GM18951 (cell line): ENCODE measurements around the gene FBXL7.

Source experiments
- POLR2A ChIP-seq: IDR thresholded peaks from 4 replicates; pipeline ENCODE4 v1.6.1; 2011; ENCODE audit warnings: mild to moderate bottlenecking; ENCODE audit not compliant: insufficient read length, insufficient read depth; ENCODE audit errors: extremely low read depth
- in situ Hi-C: fragments of 300-500 bp; cut with MboI; formaldehyde crosslinking; loops from one replicate; pipeline ENCODE4 v1.12.0; 2022; ENCODE audit warnings: low sequenced_read_pairs, mixed read lengths, inconsistent platforms; ENCODE audit not compliant: unreplicated experiment

Gene FBXL7

DNA sequence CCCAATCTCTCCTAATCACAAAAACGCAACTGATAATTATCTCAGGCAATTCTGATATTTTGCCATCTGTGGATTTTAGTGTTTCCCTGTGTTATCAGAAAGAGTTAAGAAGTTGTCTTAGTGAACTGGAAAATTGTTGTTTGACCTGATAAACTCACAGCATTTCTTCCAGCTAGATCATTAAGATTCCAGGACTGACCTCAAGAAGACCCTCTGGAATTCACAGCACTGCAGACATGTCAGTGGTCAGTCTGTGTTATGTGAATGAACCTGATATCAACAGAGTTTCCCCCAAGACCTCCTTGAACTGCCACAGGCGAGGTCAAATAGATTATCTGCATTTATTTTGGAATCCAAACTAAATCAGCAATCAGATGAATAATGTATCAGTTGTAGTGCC is 174.7 kb downstream of the FBXL7 start:
- in situ Hi-C loops: no loop called here
- TF ChIP-seq POLR2A: no peak

DNA sequence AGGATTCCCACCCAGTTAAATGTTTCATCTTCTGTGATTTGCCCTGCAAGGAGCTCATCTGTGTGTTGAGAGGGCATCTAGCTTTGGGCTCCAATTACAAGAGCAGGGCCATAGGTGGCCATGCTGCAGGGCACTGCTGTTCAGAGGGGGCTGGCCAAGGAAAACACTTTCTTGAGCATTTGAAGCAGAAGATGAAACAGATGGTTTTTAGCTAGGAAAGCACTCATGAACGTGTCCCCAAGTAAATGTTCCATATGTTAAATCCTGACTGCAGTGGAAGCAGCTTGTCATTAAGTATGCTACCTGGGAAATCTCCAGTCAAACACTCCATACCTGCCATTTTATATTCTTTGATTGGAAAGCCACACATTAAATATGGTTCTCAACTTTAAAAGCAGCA is 176.6 kb downstream of the FBXL7 start:
- TF ChIP-seq POLR2A: no peak
- in situ Hi-C loops: no loop called here

DNA sequence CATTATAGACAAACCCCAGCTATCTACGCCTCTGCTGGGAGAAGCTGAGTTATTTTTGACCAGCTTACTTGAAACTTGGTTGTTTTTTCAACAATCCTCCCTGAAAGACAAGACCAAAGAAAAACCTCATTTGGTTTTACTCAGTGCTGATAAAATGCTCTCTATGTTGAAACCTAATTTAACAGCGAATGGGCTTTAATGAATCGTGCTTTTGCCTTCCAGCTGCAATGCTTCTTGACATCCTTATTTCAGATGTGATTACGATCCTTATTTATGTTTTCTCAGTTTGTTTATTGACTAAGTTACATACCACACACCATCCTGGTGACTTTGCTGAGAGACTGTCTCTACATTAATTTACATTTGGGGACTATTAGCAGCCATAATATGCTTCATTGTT is 179.2 kb downstream of the FBXL7 start:
- in situ Hi-C loops: no loop called here
- no peak for TF ChIP-seq POLR2A

DNA sequence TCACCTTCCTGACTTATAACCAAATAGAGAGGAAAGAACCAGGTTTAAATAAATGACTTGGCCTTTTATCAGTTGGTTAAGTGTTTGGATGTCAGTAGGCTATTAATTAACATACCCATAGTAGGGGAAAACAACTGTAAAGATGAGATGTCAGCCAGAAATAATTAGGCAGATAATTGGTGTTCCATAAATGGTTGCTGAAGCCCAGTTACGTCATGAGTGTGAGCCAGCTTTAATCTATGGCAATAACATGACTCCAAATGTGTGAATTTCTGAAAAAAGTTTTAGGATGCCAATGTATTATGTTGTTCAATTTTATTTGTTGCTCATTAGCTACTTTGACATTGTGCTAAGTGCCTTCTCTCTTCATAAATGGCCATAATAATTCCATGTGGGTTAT is 180.5 kb downstream of the FBXL7 start:
- in situ Hi-C loops: no loop called here
- TF ChIP-seq POLR2A: no peak

DNA sequence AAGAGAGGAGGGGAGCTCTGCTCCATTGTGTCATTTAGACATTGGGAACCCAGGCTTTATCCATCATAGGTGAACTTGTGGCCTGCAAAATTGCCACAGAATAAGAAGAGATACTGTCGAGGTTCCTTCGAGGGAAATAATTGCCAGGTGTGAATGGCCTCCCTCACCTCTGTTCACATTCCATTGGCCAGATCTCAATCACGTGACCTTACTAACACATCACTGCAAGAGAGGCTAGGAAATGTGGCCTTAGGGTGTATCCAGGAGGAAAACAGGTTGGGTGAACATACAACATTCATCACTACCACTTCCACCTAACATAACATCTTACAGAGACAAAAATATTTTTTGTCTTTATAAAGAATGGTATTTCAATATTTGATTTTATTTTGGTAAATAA is 182.1 kb downstream of the FBXL7 start:
- in situ Hi-C loops: no loop called here
- no peak for TF ChIP-seq POLR2A

DNA sequence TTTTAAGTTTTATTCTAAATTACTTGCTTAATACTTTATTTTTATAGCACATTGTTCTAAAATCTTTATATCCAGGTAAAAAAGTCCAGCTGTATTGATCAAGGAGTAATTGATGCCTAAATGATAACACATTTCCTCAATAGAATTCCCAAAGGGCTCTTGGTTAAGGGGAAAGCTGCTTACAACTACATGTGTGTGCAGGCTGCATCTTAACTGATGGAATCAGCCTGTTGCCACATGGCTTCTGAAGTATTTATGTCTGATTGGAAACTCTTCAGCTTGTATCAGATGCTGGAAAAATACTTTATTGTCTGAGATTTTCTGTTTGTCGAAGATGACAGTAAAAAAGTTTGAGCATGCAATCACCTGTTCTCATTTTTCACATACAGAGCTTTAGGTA is 182.6 kb downstream of the FBXL7 start:
- no peak for TF ChIP-seq POLR2A
- in situ Hi-C loops: no loop called here

DNA sequence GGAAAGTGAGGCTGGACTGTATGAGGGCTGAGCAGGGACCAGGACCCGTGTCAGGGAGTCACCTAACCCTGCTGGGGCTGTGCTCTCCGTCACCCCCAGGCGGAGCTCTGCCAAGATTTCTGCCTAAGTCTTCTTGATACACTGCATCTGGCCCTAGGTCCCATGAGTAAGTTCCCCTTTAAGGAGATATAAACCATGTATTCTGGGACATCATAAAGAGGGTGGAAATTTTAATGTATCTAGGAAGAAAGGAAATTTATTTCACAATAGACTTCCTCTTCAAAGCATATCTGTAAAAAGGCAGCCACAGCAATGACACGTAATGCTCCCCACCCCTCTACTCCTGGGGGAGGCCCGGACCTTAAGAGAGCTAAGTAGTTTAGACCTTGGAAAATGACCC is 183.4 kb downstream of the FBXL7 start:
- in situ Hi-C loops: no loop called here
- no peak for TF ChIP-seq POLR2A

DNA sequence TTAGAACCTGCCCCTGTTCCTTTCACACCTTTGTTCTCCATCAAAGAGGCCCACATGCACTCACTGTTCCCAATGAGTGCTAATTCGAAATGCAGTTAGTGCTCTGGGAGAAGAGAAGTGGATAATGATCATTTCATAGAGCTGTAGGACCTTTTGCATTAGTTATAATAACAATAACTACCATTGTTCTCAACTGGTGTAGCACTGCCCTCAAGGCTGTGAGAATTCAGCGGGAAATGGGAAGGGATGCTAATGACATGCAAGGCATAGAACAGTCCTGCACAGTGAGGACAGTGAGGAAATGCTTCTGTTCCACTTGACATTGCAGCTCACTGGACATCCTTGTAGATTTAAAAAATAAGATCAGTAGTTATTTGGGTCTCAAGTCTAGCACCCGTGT is 187.4 kb downstream of the FBXL7 start:
- in situ Hi-C loops: no loop called here
- no peak for TF ChIP-seq POLR2A

DNA sequence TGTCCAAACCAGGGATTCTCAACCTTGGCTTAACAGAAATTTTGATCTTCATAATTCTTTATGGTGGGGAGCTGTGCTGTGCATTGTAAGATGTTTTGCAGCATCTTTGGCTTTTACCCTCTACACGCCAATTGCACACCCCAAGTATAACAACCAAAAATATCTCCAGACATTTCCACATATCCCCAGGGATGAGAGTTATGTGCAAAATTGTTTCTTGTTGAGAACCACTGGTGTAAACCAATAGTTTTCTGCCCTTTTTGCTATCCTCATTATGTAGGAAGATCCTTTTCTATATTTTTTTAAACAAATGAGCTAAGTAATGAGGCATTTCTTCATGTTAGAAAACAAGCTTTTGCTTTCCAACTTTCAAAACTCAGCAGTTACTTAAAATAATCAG is 189.9 kb downstream of the FBXL7 start:
- no peak for TF ChIP-seq POLR2A
- in situ Hi-C loops: no loop called here

DNA sequence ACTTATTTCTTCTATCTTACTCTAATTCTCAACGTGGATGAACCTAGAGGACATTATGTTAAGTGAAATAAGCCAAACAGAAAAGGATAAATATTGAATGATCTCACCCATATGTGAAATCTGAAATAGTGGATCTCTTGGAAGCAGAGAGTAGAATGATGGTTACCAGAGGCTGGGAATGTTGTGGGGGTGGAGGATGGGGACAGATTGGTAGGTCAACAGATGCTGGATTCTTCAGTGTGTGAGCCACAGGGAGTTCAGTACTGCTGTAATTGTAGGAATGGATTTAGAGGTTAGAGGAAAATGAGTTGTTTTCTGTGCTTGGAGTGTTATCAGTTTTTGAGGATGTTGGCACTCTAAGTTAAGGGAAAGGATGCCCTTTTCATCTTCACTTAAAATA is 190.6 kb downstream of the FBXL7 start:
- in situ Hi-C loops: no loop called here
- no peak for TF ChIP-seq POLR2A

DNA sequence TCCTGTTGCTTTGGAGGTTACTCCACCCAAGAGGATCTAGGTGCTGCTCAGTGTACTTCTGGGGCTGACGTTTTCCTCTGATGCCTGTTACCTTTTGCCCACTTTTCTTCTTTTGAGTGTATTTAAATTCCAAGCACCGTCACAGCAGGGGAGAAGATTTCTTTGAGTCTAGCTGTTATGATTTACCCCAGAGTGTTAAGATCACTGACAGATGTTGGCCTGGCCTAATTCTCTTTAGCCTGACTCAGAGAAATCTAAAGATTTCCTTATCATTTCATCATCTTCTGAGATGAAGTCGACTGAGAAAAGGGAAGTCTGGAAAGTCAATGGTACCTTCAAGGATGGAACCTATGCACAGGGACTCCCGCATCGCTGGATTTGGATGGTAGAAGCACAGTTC is 191.5 kb downstream of the FBXL7 start:
- no peak for TF ChIP-seq POLR2A
- in situ Hi-C loops: no loop called here

DNA sequence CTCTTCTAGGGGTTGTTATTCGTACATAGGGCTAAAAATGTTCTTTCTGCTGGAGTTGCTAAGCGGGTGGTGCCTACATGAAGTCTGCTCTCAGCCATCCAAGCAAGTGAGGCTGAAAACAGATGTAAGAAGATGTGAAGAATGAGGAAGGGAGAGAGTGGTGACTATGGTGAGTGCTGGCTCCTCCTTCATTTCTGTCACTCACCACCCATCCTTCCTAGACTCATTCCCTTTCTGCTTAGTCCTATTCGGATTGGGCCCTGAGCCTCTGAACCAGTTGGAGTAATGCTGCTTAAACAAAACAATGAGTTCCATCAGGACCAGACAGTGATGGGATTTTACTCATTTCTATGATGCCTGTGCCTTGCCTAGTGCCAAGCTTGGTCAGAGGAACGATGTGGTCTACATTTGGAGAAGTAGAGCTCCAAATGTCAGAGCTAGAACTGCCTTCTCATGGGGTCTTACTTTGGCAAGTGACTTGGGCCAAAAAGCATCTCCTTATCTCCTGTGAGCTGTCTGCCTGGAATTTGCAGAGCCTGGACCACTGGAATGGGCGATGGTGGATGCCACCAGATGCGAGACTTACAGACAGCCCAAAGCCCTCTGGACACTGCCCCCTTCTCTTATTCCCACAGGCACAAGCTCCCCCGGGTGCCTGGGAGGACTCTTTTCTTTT is 192.9 kb downstream of the FBXL7 start:
- in situ Hi-C loops: no loop called here
- no peak for TF ChIP-seq POLR2A

DNA sequence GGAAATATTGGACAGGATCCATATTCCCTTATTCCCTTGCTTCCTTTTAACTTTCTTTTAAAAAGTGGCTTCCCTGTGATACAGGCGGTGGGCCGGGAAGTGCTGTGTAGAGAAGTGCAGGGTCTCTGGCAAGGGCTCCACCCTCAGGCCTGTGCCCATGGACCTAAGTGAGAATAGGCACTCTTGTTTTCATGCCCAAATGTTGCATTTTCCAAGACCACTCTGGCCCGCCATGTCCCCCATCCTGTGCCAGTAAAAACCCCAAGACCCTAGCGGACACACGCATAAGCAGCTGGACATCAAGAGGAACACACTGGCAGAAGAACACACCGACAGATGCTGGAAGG is 193.4 kb downstream of the FBXL7 start:
- TF ChIP-seq POLR2A: no peak
- in situ Hi-C loops: no loop called here

DNA sequence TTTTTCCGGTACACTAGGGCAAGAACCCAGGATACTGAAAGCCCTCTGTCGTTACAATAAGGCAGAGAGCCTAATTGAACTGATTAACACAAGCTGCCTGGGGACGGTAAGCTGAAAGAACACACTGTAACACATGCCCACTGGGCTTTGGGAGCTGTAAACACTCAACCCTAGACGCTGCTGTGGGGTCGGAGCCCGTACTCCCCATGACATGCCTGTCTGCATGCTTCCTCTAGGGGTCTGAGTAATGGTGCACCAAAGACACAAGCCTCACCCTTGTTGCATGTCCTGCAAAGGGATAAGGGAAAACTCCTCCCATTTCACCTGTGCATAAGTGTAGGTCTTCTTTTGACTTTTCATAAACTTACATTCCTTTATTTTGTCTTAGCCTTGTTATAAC is 194.0 kb downstream of the FBXL7 start:
- in situ Hi-C loops: no loop called here

DNA sequence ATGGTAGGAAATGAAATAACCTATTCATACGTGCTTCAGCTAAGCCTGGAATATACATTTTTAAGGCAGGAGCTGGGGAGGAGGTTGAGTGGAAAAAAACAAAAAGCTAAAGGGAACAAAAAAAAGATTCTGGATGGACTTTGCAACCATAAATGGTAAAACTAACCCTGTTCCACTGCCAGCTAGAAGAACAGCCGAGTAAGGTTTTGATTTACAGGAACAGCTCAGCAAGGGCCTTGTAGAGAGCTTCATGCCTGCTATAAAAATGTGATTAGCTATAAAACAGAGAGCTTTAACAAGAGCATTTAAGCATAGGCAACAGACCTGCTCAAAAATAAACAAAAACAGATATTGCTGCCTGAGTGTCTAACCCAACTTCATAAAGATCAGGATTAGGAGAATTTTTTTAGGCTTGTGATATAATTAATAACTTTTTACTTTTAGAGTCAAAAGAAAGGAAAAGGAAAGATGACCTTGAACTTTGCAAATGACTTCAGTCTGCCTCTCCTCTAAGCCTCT is 194.8 kb downstream of the FBXL7 start:
- TF ChIP-seq POLR2A: no peak

More for the DNA sequence above, 194.0 kb downstream of the FBXL7 start:
- no peak for TF ChIP-seq POLR2A

More for the DNA sequence above, 194.8 kb downstream of the FBXL7 start:
- in situ Hi-C loops: no loop called here
